ENCODE measurements around the gene PEAK1.

Gene PEAK1

GRCh38 chr15:77122576-77122975 is 297.3 kb downstream of the PEAK1 start:
- H3K27ac ChIP-seq (ENCODE audit: low read depth, low read length), result no peak overlapping the region
- TF ChIP-seq CTCF (IDR thresholded peaks at IDR 0.05; ENCODE audit: insufficient read depth, low read length, poor library complexity, severe bottlenecking) (no peak), EZH2phosphoT487 (conservative IDR thresholded peaks at IDR 0.05; ENCODE audit: low read length) (no peak)
- H3K36me3 ChIP-seq (ENCODE audit: low read length), result no peaks in the 10 kb centered on the region
- H3K4me2 ChIP-seq (ENCODE audit: low read depth, low read length, poor library complexity, severe bottlenecking), result no peak overlapping the region
- H4K20me1 ChIP-seq (ENCODE audit: low read depth, low read length), result no peaks in the 10 kb centered on the region
- no peaks in the 10 kb centered on the region for H3K9me3 ChIP-seq (ENCODE audit: insufficient read depth, low read length)
- no peaks in the 10 kb centered on the region for H3K27me3 ChIP-seq (ENCODE audit: low read length)
- H2AFZ ChIP-seq (ENCODE audit: low read depth, low read length, severe bottlenecking), result no peak overlapping the region
- H3K4me3 ChIP-seq (ENCODE audit: insufficient read depth, low read length, poor library complexity, severe bottlenecking), result no peak overlapping the region
- no peaks in the 10 kb centered on the region for H3K9me2 ChIP-seq (replicated peaks; ENCODE audit: insufficient read depth, low read length)
- H3K79me2 ChIP-seq (ENCODE audit: insufficient read depth, low read length), result no peaks in the 10 kb centered on the region
- H3K9ac ChIP-seq (ENCODE audit: low read length), result no peak overlapping the region
- H3F3A ChIP-seq (ENCODE audit: insufficient read depth), result no peaks in the 10 kb centered on the region

- TF ChIP-seq CTCF (IDR thresholded peaks at IDR 0.05; ENCODE audit: insufficient read depth, low read length, poor library complexity, severe bottlenecking) (no peak), EZH2phosphoT487 (conservative IDR thresholded peaks at IDR 0.05; ENCODE audit: low read length) (no peak)
- Histone ChIP-seq H3K79me2 (ENCODE audit: insufficient read depth, low read length) (no peaks in the 10 kb centered on the region), H3K9me3 (ENCODE audit: insufficient read depth, low read length) (no peaks in the 10 kb centered on the region)
Measured at GRCh38 chr15:77121599-77121998, 298.3 kb downstream of the PEAK1 start.

GRCh38 chr15:77120576-77120975 is 299.3 kb downstream of the PEAK1 start:
- Histone ChIP-seq H3F3A (ENCODE audit: insufficient read depth) (no peaks in the 10 kb centered on the region), H3K79me2 (ENCODE audit: insufficient read depth, low read length) (no peaks in the 10 kb centered on the region), H3K9me3 (ENCODE audit: insufficient read depth, low read length) (no peaks in the 10 kb centered on the region)

More at GRCh38 chr15:77121599-77121998, 298.3 kb downstream of the PEAK1 start:
- Histone ChIP-seq H3F3A (ENCODE audit: insufficient read depth) (no peaks in the 10 kb centered on the region), H3K27ac (ENCODE audit: low read depth, low read length) (no peak overlapping the region), H3K27me3 (ENCODE audit: low read length) (no peaks in the 10 kb centered on the region), H4K20me1 (ENCODE audit: low read depth, low read length) (no peaks in the 10 kb centered on the region), H3K9me2 (replicated peaks; ENCODE audit: insufficient read depth, low read length) (no peaks in the 10 kb centered on the region), H3K4me3 (ENCODE audit: insufficient read depth, low read length, poor library complexity, severe bottlenecking) (no peak overlapping the region), H3K9ac (ENCODE audit: low read length) (no peak overlapping the region), H2AFZ (ENCODE audit: low read depth, low read length, severe bottlenecking) (no peak overlapping the region), H3K4me2 (ENCODE audit: low read depth, low read length, poor library complexity, severe bottlenecking) (no peak overlapping the region), H3K36me3 (ENCODE audit: low read length) (no peaks in the 10 kb centered on the region)

More at GRCh38 chr15:77120576-77120975, 299.3 kb downstream of the PEAK1 start:
- Histone ChIP-seq H4K20me1 (ENCODE audit: low read depth, low read length) (no peaks in the 10 kb centered on the region), H3K36me3 (ENCODE audit: low read length) (no peaks in the 10 kb centered on the region), H3K27me3 (ENCODE audit: low read length) (no peaks in the 10 kb centered on the region), H3K4me3 (ENCODE audit: insufficient read depth, low read length, poor library complexity, severe bottlenecking) (no peak overlapping the region), H3K4me2 (ENCODE audit: low read depth, low read length, poor library complexity, severe bottlenecking) (no peak overlapping the region), H3K27ac (ENCODE audit: low read depth, low read length) (no peak overlapping the region), H3K9me2 (replicated peaks; ENCODE audit: insufficient read depth, low read length) (no peaks in the 10 kb centered on the region), H2AFZ (ENCODE audit: low read depth, low read length, severe bottlenecking) (no peak overlapping the region), H3K9ac (ENCODE audit: low read length) (no peak overlapping the region)
- TF ChIP-seq EZH2phosphoT487 (conservative IDR thresholded peaks at IDR 0.05; ENCODE audit: low read length), result no peak
- no peak for TF ChIP-seq CTCF (IDR thresholded peaks at IDR 0.05; ENCODE audit: insufficient read depth, low read length, poor library complexity, severe bottlenecking)

All from SU-DHL-6 (cell line).